GM18507 (cell line): Measurements from ENCODE around the gene ITPK1.
A peak's percentile ranks its signal among the peaks of the same experiment; 100 is the strongest.

Experiments
- DNase-seq: peaks from one replicate; pipeline ENCODE4 v3.0.0; 2011; ENCODE audit warnings: low read depth; ENCODE audit not compliant: insufficient read length; ENCODE audit errors: extremely low spot score
- FAIRE-seq: peaks from 2 replicates; lab custom pipeline; 2011; peaks lifted over from hg19 to GRCh38; lab: Jason Lieb, UNC

The ITPK1 gene

GRCh38 chr14:92936085-92936484 lies 179.6 kb downstream of the ITPK1 start:
- FAIRE-seq = no peak
- DNase-seq = no peak

DNA sequence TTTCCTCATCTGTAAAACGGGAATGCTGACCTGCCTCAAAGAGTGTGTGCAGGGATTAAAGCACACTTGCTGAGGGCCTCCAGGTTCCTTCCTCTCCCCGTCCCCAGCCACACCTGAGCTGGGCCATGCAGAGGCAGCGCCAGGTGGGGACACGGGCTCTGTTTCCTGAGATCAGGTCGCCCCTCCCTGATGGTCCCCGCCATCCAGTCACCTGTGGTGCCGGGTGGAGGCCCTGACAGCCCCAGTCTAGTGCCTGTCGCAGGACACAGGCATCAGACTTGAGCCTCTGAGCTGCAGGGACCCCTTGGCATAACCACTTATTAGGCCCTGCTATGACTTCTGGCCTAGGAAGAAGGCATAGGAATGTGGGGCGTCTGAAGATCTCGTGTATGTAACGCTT lies 180.3 kb downstream of the ITPK1 start:
- DNase-seq (no peak), FAIRE-seq (no peak)

GRCh38 chr14:92934196-92935085 lies 181.3 kb downstream of the ITPK1 start:
- FAIRE-seq (no peak), DNase-seq (no peak)

- no peak for FAIRE-seq
- no peak for DNase-seq
Observed at GRCh38 chr14:92933481-92933880, 182.2 kb downstream of the ITPK1 start.

DNA sequence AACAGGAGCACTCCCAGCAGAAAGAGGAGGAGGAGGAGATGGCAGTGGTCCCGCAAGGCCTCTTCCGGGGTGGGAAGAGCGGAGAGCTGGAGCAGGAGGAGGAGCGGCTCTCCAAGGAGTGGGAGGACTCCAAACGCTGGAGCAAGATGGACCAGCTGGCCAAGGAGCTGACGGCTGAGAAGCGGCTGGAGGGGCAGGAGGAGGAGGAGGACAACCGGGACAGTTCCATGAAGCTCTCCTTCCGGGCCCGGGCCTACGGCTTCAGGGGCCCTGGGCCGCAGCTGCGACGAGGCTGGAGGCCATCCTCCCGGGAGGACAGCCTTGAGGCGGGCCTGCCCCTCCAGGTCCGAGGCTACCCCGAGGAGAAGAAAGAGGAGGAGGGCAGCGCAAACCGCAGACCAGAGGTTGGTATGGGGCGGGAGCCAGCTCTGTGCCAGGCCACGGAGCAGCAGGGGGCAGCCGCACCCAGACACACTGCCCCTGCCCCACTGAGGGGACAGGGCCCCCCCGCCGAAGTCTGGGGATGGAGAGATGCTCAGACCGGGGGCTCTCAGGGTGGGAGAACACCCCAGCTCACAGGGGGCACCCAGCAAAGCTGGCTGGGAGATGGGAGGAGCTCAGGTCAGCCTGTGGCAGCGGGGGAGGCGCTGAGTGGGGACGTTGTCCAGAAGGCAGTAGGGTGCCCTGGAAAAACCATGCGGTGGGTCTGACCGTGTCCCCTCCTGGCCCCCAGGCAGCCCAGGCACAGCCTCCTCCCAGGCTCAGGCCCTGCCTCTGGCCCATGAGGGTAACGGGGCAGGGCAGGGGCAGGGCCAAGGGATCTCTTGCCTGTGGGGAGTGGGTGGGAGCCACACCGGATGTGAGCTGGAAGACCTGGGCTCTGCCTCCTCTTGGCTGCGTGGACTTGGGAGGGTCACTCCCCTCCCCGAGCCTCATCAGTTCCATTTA lies 183.0 kb downstream of the ITPK1 start:
- FAIRE-seq (no peak), DNase-seq (no peak)

GRCh38 chr14:92931681-92932447 lies 183.9 kb downstream of the ITPK1 start:
- FAIRE-seq = no peak
- DNase-seq = no peak

DNA sequence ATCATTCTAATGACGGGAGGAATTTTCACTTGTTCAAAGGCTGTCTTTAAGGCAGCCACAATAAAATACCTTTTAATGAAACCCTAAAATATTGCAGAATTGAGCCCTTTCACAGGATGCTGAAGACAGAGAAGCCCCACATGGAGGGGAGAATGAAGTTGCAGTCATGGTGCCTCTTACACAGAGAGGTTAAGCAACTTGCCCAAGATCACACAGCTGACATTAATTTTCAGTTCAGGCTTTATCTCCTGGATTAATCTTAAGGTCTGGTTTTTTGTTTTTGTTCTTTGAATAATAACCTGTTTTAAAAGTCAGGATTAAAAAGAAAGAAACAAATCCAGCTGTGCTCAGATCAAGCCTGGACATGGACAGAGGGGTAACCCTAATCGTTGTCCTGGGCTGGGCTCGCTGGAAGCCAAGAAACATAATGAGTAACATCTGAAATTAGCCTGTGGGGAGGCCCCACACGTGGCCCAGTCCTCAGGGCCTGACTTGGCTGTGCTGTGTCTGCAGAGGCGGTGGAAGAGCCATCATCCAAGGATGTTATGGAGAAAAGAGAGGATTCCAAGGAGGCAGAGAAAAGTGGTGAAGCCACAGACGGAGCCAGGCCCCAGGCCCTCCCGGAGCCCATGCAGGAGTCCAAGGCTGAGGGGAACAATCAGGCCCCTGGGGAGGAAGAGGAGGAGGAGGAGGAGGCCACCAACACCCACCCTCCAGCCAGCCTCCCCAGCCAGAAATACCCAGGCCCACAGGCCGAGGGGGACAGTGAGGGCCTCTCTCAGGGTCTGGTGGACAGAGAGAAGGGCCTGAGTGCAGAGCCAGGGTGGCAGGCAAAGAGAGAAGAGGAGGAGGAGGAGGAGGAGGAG lies 184.8 kb downstream of the ITPK1 start:
- DNase-seq = no peak

DNA sequence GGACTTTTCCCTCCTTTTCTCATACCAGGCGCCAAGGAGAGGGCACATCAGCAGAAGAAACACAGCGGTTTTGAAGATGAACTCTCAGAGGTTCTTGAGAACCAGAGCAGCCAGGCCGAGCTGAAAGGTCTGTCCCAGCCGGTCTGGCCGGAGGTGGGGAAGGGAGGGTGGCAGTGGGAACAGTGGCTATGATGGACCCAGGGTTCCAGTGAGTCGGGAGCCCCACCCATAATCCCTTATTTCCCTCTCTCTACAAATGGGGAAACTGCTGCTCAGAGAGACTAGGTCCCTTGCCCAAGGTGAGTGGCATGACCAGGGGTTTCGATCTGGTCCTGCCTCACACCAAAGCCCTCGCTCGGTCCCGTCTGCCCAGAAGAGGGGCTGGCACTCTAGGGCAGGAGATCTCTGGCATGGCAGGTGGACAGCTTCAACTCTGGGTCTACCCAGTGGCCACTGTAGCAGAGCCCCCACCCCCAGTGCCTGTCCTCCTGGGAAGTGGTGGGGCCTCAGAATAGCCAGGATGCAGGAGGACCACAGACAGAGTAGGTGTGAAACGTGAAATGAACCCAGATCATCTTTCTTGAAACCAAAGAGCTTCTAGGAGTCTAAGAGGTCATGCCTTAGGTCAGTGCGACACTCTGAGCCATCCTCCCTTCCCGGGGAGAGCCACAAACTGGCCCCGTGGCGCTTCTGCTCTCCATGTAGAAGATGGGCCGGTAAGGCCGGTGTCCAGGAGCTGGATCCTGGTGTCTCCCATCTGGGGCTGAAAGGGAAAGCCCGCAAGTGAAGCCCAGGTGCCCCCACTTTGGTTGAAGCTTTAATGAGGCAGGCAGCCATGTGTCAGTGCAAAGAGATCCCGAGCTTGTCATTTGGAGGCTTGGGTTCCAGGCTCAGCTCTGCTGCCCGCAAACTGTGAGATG lies 185.8 kb downstream of the ITPK1 start:
- no peak for DNase-seq
- no peak for FAIRE-seq

More for the DNA sequence above, 184.8 kb downstream of the ITPK1 start:
- no peak for FAIRE-seq

DNA sequence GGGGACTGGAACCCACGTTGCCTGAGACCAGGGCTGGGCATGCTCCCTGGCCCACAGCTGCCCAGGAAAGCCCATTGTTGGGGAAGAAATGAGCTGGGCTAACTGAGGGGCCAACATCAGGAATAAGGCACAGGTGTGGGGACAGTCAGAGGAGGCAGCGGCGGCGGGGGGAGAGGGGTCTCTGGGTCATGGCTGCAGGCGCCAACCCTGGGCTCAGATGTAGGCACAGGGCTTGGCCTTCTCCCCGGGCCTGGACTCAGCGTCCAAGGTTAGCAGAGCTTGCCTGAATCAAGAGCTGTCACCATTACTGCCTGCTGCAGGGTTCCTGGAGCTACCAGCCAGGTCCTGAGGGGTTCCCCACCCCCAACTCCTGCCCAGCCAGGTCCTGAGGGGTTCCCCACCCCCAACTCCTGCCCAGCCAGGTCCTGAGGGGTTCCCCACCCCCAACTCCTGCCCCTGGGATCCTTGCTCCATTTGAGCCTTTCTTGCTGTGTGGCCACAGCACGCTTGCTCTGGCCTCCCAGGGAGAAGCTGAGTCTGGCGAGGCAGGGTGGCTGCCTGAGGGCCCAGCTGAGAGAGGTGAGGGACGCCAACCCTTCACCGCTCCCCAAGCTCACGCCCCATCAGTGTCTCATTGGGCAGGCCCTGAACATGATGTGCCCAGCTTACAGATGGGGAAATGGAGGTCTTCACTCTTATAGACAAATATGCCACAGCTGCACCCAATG lies 186.6 kb downstream of the ITPK1 start:
- DNase-seq (no peak), FAIRE-seq (no peak)

DNA sequence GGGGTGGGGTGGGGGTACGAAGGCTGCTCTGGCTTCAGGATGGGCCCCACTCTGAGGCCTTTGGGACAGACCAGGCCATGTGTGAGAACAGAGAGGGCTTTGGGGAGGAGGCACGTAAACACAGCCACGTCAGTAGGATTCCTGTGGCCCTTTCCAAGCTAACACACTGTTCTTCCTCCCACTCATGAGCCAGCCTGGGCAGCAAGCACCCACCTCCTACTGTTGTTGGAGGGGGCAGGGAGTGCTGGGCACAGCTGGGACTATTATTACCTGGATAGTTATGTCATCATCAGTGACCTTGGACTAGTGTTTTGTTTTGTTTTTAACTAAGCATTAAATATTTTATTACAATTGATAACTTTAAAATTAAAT lies 187.5 kb downstream of the ITPK1 start:
- DNase-seq (no peak), FAIRE-seq (no peak)

DNA sequence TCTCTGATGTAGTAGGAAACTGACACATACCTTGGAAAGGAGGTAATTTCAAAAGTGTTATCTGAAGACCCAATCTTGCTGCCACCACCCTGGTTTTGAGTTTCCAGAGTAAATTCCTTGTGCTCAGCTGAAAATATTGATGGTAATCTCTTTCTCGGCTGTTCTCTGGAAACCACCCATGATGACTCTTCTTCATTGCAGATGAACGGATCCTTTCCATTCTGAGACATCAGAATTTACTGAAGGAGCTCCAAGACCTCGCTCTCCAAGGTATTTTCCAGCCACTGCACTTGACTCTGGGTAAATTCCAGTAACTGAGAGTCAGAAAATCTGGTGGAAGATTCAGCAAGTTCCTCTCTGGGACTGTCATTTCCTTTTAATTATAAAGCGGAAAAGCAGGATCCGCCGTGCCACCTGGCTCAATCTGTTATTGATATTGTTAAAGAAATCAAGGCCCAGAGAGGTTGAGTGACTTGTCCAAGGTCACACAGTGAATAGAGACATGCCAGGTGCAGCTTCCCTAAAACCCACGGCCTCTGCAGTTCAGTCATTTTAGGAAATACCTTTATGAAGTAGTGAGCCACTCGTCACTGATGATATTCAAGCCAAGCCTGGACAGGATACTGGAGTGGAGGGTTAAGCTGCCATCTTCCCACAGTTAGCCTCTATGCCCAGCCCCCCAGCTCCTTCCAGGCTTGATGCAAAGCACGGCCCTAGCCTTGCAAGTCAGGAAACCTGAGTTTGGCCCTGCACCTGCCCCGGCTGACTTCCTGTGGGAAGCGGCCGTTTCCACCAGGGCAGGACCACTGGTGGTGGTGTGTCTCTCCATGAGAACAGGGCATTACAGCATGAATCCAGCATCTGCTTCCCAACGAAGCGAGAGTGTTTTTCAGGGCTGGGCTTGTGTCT lies 188.1 kb downstream of the ITPK1 start:
- DNase-seq (no peak), FAIRE-seq (no peak)

GRCh38 chr14:92926931-92927330 lies 188.8 kb downstream of the ITPK1 start:
- FAIRE-seq (no peak), DNase-seq (no peak)

DNA sequence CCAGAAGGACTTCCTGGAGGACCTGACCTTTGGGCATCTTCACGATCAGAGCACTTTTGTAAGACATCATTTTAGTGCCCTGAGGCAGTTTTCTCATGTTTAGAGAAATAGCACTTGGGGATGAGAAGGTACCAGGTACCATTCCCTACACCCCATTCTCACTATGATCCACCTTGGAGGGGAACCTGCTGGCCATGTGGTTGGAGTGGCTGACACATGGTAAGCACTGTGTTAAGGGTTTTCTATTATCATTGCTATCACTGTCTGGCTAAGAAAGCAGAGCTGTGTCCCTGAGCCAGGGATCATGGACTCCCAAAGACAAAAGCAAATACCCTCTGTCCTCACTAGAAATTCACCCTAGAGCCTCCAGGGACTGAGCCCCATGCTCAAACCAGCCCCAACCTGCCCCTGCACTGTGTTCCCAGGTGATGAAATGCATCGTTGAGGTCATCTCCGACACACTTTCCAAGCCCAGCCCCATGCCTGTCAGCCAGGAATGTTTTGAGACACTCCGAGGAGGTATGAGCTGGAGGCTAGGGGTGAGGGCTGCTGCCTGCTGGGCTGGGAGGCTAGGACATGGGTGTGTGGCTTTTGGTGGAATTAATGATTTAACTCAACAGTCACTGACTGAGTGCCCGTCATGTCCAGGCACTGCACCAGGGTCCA lies 189.4 kb downstream of the ITPK1 start:
- FAIRE-seq (no peak), DNase-seq (no peak)

DNA sequence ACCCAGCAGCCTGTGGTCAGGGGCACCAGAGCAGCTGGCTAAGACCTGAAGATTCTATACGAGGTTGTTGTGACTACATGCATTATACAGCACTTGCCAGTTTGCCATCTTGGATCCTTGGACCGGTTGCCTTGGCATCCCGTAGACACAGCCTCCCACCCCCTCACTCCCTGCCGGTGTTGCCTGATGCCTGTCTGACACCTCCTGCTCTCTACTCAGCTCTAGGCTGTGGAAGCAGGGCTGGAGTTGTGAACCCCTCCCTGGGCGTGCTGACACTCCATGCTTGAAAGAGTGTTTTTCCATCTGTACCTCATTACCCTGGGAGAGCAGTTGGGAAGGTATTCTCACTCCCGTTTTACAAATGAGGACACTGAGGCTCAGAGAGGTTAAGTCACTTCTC lies 190.3 kb downstream of the ITPK1 start:
- DNase-seq = no peak
- no peak for FAIRE-seq

DNA sequence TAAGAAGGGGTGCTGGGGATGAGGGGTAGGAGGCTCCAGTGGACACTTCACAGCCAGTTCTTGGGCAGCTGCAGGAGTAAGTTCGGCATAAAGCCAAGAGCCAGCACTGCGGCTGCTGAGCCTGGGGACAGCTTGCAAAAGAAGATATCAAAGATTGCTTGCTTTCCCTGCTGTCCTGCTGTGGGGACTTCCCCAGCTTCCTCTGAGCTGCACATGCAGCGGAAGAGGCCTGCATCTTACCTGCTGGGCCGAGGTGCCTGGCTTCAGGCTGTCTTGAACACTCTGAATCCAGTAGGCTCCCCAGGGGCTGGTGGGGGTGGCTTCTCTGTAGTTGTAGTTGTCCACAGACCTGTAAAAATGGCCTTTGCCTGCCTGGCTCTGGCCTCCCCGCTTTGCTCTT lies 191.5 kb downstream of the ITPK1 start:
- DNase-seq (no peak), FAIRE-seq (peak; percentile 60)

DNA sequence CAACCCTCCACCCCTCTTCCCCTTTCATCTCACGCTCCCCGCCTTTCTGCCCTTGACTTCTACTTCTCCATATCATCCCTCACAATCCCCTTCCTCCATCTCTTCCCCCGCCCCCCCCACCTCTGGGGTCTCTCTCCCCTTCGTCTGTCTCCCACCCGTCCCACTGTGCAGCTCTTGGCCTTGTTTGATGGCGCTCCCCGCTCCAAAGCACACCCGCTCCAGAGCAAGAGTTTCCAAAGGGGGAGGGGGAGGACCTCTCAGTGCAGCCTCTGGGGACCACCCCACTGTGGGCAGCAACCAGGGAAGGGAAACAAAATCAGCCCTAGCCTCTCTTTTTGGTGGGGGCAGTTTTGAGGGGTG lies 192.0 kb downstream of the ITPK1 start:
- FAIRE-seq (no peak), DNase-seq (no peak)
